K562 (cell line): ENCODE measurements around the gene EHMT2. TPM values are rescaled to one million over a fixed set of nuclear protein-coding genes. Genes with fewer than 3 reads are reported as not detected.

ENCODE experiments used
- ATAC-seq: fragments of 200-7000 bp; cut with Tn5 transposase; 3 replicates; pipeline ENCODE4 v1.9.1; 2020; ENCODE audit warnings: moderate library complexity
- BruUV-seq: library from RNA; stranded (reverse); fragments of 400-500 nt; replicated peaks from 2 replicates; lab custom pipeline; 2021; lab: Mats Ljungman, UMichigan
- CTCF ChIA-PET: fragments of 300-600 bp; formaldehyde crosslinking; extraction: SDS; loops from one replicate; lab custom pipeline; 2021; ENCODE audit warnings: low intra/inter-chr PET ratio; lab: Yijun Ruan, JAX
- POLR2A ChIA-PET: fragments of 300-600, 350-650 bp; sonication (Branson Sonifier 250); formaldehyde crosslinking; extraction: SDS; loops from one replicate; lab custom pipeline; 2021; ENCODE audit warnings: antibody characterized with exemption, inconsistent platforms; lab: Yijun Ruan, JAX
- DNase-seq, 4 experiments: peaks; one replicate each; pipeline versions ENCODE4 v3.0.0 to v3.0.0-alpha.2; 2011 to 2018; ENCODE audit warnings: low spot score in 3 of 4, mixed read lengths in 3 of 4; ENCODE audit errors: extremely low read depth in 1 of 4
- FAIRE-seq: peaks from 2 replicates; lab custom pipeline; 2011; peaks lifted over from hg19 to GRCh38; lab: Jason Lieb, UNC
- H2AFZ ChIP-seq: 2 replicates; pipeline ENCODE4 v1.6.0; 2011; ENCODE audit warnings: low read depth, low read length, control low read depth, inconsistent platforms
- H3K27ac ChIP-seq: fragments of 200-600 bp; 3 replicates; pipeline ENCODE4 v1.8.0; 2011; ENCODE audit warnings: low read depth, mild to moderate bottlenecking, control low read depth, inconsistent platforms, low read length, moderate library complexity, mixed read lengths; ENCODE audit errors: extremely low read depth
- H3K27me3 ChIP-seq, 2 experiments: fragments of 300-600 bp in 1 of 2; 2 replicates in 1 of 2; 3 replicates in 1 of 2; pipeline versions ENCODE4 v1.6.0 to v1.8.0; 2011; ENCODE audit warnings: inconsistent platforms in 2 of 2, low read length in 2 of 2, mild to moderate bottlenecking in 1 of 2, mixed read lengths in 1 of 2, moderate library complexity in 1 of 2; ENCODE audit not compliant: control insufficient read depth in 2 of 2, insufficient read depth in 2 of 2
- H3K36me3 ChIP-seq: fragments of 300-600 bp; 3 replicates; pipeline ENCODE4 v1.8.0; 2011; ENCODE audit warnings: mild to moderate bottlenecking, low read length, inconsistent platforms; ENCODE audit not compliant: control insufficient read depth, insufficient read depth
- H3K4me1 ChIP-seq, 2 experiments: fragments of 200-600 bp in 1 of 2; replicated peaks in 1 of 2; 2 replicates in 1 of 2; 3 replicates in 1 of 2; pipeline versions ENCODE4 v1.5.1 to v1.8.0; 2011; ENCODE audit warnings: inconsistent platforms in 2 of 2, low read length in 2 of 2, mild to moderate bottlenecking in 1 of 2, mixed read lengths in 1 of 2, moderate library complexity in 1 of 2; ENCODE audit not compliant: control insufficient read depth in 2 of 2, insufficient read depth in 2 of 2
- H3K4me2 ChIP-seq: 2 replicates; pipeline ENCODE4 v1.6.1; 2011; ENCODE audit warnings: low read length, control low read depth, inconsistent platforms, mixed read lengths; ENCODE audit not compliant: insufficient read depth
- H3K4me3 ChIP-seq: fragments of 200-600 bp; sonication (generic), shearing (Covaris generic); 2 replicates; pipeline ENCODE4 v1.5.1; 2016; ENCODE audit warnings: control low read depth, inconsistent platforms
- H3K79me2 ChIP-seq: fragments of 200-600 bp; 3 replicates; pipeline ENCODE4 v1.8.0; 2011; ENCODE audit warnings: low read length, inconsistent platforms; ENCODE audit not compliant: control insufficient read depth, insufficient read depth
- H3K9ac ChIP-seq, 2 experiments: 2 replicates each; pipeline versions ENCODE4 v1.6.0 to v1.6.1; 2011; ENCODE audit warnings: low read depth in 2 of 2, low read length in 2 of 2, control low read depth in 1 of 2, inconsistent platforms in 1 of 2, mild to moderate bottlenecking in 1 of 2, mixed read lengths in 1 of 2; ENCODE audit not compliant: insufficient read depth in 1 of 2
- H3K9me1 ChIP-seq: one replicate; pipeline ENCODE4 v1.6.0; 2011; ENCODE audit warnings: inconsistent platforms, mild to moderate bottlenecking, low read length, moderate library complexity; ENCODE audit not compliant: control insufficient read depth, insufficient read depth
- H3K9me3 ChIP-seq: replicated peaks from 2 replicates; pipeline ENCODE4 v1.5.1; 2011; ENCODE audit warnings: low read depth, low read length, inconsistent platforms; ENCODE audit not compliant: control insufficient read depth, insufficient read depth
- H4K20me1 ChIP-seq: replicated peaks from 2 replicates; pipeline ENCODE4 v1.6.1; 2011; ENCODE audit warnings: low read length, inconsistent platforms, mixed read lengths; ENCODE audit not compliant: control insufficient read depth, insufficient read depth
- AFF4 ChIP-seq: sonication (generic); formaldehyde crosslinking; IDR thresholded peaks from 2 replicates; pipeline ENCODE4 v1.8.0; 2023; ENCODE audit warnings: mild to moderate bottlenecking, missing genetic modification reagents
- FOXM1 ChIP-seq, 2 experiments: fragments of 450-650 bp in 1 of 2; sonication (generic) in 1 of 2; formaldehyde crosslinking in 1 of 2; IDR thresholded peaks; 2 replicates each; pipeline versions ENCODE4 v1.6.1 to v1.9.0; 2017 to 2022; ENCODE audit warnings: low read depth in 2 of 2, mild to moderate bottlenecking in 2 of 2, missing genetic modification reagents in 1 of 2, moderate library complexity in 1 of 2
- KAT7 ChIP-seq: sonication (generic); formaldehyde crosslinking; IDR thresholded peaks from 2 replicates; pipeline ENCODE4 v1.8.0; 2022; ENCODE audit warnings: missing genetic modification reagents, mild to moderate bottlenecking, borderline replicate concordance
- RNF2 ChIP-seq: sonication (generic); IDR thresholded peaks from 2 replicates; pipeline ENCODE4 v1.6.1; 2016
- STAG1 ChIP-seq: sonication (generic); formaldehyde crosslinking; IDR thresholded peaks from 2 replicates; pipeline ENCODE4 v1.5.0; 2020; ENCODE audit warnings: missing genetic modification reagents, borderline replicate concordance
- ZFX ChIP-seq: sonication (generic); formaldehyde crosslinking; IDR thresholded peaks from 2 replicates; pipeline ENCODE4 v1.8.0; 2022; ENCODE audit warnings: mild to moderate bottlenecking, missing genetic modification reagents, moderate library complexity
- ZNF431 ChIP-seq: sonication (generic); formaldehyde crosslinking; IDR thresholded peaks from 2 replicates; pipeline ENCODE4 v1.8.0; 2022; ENCODE audit warnings: mild to moderate bottlenecking, missing genetic modification reagents
- ZNF511 ChIP-seq: sonication (generic); formaldehyde crosslinking; IDR thresholded peaks from 2 replicates; pipeline ENCODE4 v1.8.0; 2022; ENCODE audit warnings: mild to moderate bottlenecking, missing genetic modification reagents
- WGBS: fragments of 100-300 bp; shearing (Covaris generic); methylation state at CpG from one replicate; pipeline ENCODE4 v1.1.6; 2016; ENCODE audit warnings: low coverage, mixed read lengths; ENCODE audit not compliant: insufficient coverage; ENCODE audit errors: missing lambda C conversion rate; 5-methylcytosine and 5-hydroxymethylcytosine counted together
- in situ Hi-C: fragments of 300-500 bp; cut with MboI; formaldehyde crosslinking; loops from 4 replicates; pipeline ENCODE4 v1.15.0; 2018; ENCODE audit warnings: inconsistent platforms, mixed read lengths
- intact Hi-C: fragments of 100-400 bp; cut with micrococcal nuclease; formaldehyde crosslinking; loops from 2 replicates; pipeline ENCODE4 v1.14.2; 2022
- polyA plus RNA-seq, 8 experiments: library from polyadenylated mRNA; depleted of rRNA in 4 of 8; stranded (reverse) in 5 of 8; unstranded in 3 of 8; fragments of >200 nt; fragmentation: Nextera tagmentation in 2 of 8; fragmentation: Illumina TruSeq in 1 of 8; extraction: Ambion mirVana in 2 of 8; extraction: Trizol in 1 of 8; gene quantifications; 2 replicates each; pipeline versions ENCODE4 v1.2.1 to v1.2.3, GENCODE V29; 2011 to 2014; ENCODE audit warnings: inconsistent platforms in 1 of 8, missing spikeins in 1 of 8
- total RNA-seq, 7 experiments: library from RNA; depleted of rRNA in 6 of 7; stranded (reverse); fragments of >200 nt in 6 of 7; fragmentation: Illumina TruSeq in 2 of 7; extraction: Trizol in 2 of 7; gene quantifications; 2 replicates each; pipeline versions ENCODE4 v1.2.1 to v1.2.3, GENCODE V29; 2011 to 2021; ENCODE audit warnings: low replicate concordance in 1 of 7

The EHMT2 gene
- total and polyA plus RNA-seq, 9 of the 15 experiments (the other 6 are each of a cell fraction or from before 2014, with no cell fraction given), result 2.1 to 63.8 (median 38.5) TPM

GRCh38 chr6:31838114-31838553 is 59.4 kb downstream of the EHMT2 start (continued):
- TF ChIP-seq STAG1 (CRISPR knock-in tag) (0 out of 2 replicates have a peak, but pooled peaks have one; percentile 7), AFF4 (CRISPR knock-in tag) (0 out of 2 replicates have a peak, but pooled peaks have one; percentile 1), ZFX (CRISPR knock-in tag) (peak; percentile 19; the same call in 1 of the 2 replicates)
- TF ChIP-seq, all 486 proteins: peak for 18; not testable (repeated sequence) for 468

- in situ Hi-C loops (no loop called here), intact Hi-C loops (no loop called here)
- Histone ChIP-seq H3K9me3 (no peaks in the 10 kb centered on the region; the same call in 1 of the 2 replicates), H4K20me1 (peaks cover 30% of the 10 kb centered on the region), H3K36me3 (peaks cover 60% of the 10 kb centered on the region), H3K4me3 (peak overlapping the region; percentile 85), H3K9me1 (no peaks in the 10 kb centered on the region), H2AFZ (no peak overlapping the region), H3K27me3 (no peaks in the 10 kb centered on the region), H3K4me2 (peak overlapping the region; percentile 94), H3K9ac (peak overlapping the region; percentile 98 to 100), H3K79me2 (peaks cover 63% of the 10 kb centered on the region), H3K27ac (peak overlapping the region; percentile 88), H3K4me1 (peaks cover 31 to 48% of the 10 kb centered on the region in 2 experiments)
- 0% methylated on average over 1 of the region's 1 CpG for WGBS
- ChIA-PET POLR2A (interaction anchor here (0.7 to 13.1 kb wide), 33 partner anchors 8 to 296 kb away, joined by 3 to 229 read pairs (median 6); partner anchors contain the start of genes ABHD16A, APOM, BAG6 and C6orf47), CTCF (interaction anchor here (0.6 to 1.0 kb wide), 3 partner anchors 11 to 65 kb away, joined by 3 read pairs; no protein-coding TSS in a partner anchor)
- FAIRE-seq (no peak), DNase-seq (peak in 2 of 4 experiments; percentile 13 to 29), ATAC-seq (no peak)
- BruUV-seq, result no TSS peak
- no peak for TF ChIP-seq ZNF431 (CRISPR knock-in tag)
- peak; percentile 81; the same call in 1 of the 2 replicates for TF ChIP-seq KAT7 (CRISPR knock-in tag)
- no peak for TF ChIP-seq RNF2
- 0 out of 2 replicates have a peak, but pooled peaks have one; percentile 9 for TF ChIP-seq ZNF511 (CRISPR knock-in tag)
- TF ChIP-seq FOXM1 (IDR thresholded peaks at IDR 0.05; ENCODE audit: low read depth), result no peak
- no peak for TF ChIP-seq FOXM1 (CRISPR knock-in tag; IDR thresholded peaks at IDR 0.05; ENCODE audit: low read depth)
These were observed 60.0 kb downstream of the EHMT2 start for GRCh38 chr6:31837369-31838113.
